Choroid plexus epithelial cell (primary cell): ENCODE results near the gene RASL11B.
A peak's percentile ranks its signal among the peaks of the same experiment; 100 is the strongest.

ENCODE experiments used
- DNase-seq: peaks from one replicate; pipeline ENCODE4 v3.0.0-alpha.2; 2010; ENCODE audit warnings: low read depth
- H3K4me3 ChIP-seq: 2 replicates; pipeline ENCODE4 v1.5.1; 2011; ENCODE audit warnings: low read depth, mild to moderate bottlenecking, control low read depth, low read length, moderate library complexity
- CTCF ChIP-seq: conservative IDR thresholded peaks from 2 replicates; pipeline ENCODE4 v1.5.1; 2011; ENCODE audit warnings: low read depth, mild to moderate bottlenecking, control low read depth, inconsistent platforms, low read length, moderate library complexity

Gene RASL11B

GRCh38 chr4:52873191-52873590 lies 11.1 kb downstream of the RASL11B start:
- no peak for TF ChIP-seq CTCF
- no peak for DNase-seq
- no peak overlapping the region for H3K4me3 ChIP-seq

- TF ChIP-seq CTCF: no peak
- peak; percentile 32 for DNase-seq
- H3K4me3 ChIP-seq: no peak overlapping the region
These were observed 11.8 kb downstream of the RASL11B start for GRCh38 chr4:52873861-52874343.

DNA sequence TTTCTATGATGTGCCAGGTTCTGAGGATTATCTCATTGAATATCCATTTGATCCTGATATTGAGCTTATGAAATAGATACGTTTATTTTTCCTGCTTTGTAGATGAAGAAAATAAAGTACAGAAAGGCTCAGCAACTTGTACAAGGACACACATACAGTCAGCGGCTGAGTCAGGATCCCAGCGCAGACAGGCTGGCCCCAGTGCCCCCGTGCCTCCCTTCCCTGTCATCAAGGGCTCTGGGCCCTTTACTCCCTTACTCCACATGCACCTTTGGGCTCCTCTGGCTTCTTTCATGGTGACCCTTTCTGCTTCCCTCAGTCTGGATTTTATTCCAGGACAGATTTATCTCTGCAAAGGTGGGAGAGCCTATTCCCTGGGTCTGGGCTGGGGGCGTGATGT lies 12.8 kb downstream of the RASL11B start:
- no peak for TF ChIP-seq CTCF
- H3K4me3 ChIP-seq: no peak overlapping the region
- DNase-seq: no peak

DNA sequence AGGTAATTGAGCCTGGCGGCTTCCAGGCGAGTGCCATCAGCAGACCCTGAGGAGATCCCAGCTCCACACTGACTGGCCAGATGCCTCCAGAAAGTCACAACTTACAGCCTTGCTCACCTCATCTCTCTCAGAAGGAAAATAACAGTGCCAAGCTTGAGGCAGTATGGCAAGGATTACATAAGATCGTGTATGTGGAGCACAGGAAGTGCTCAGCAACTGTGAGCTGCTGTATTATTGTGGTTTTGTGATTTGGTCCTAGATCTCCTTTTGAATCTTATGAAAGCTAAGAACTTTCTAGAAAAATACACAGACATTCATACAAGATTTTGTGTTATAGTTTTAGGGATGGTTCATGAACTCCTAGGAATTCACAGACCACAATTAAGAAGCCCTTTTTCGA lies 14.0 kb downstream of the RASL11B start:
- TF ChIP-seq CTCF: no peak
- no peak overlapping the region for H3K4me3 ChIP-seq
- no peak for DNase-seq

DNA sequence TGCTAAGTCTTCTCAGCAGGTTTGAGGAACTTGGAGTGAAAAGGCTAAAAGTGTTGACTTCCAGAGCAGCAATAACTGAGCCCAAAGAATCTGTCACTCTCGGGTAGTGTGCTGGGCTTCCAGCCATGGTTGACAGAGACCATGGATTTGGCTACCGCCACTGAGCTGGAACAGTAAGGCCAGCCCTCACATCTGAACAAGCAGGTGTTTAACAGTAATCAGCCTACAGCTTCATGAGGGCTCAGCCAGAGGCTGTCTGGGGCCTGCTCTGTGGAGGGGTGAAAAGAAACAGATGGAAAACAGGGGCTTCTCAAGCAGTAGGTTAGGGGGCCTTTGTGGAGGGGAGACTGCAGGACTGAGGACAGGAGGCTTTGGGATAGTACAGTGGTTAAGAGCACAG lies 14.9 kb downstream of the RASL11B start:
- TF ChIP-seq CTCF: no peak
- no peak for DNase-seq
- H3K4me3 ChIP-seq: no peak overlapping the region

DNA sequence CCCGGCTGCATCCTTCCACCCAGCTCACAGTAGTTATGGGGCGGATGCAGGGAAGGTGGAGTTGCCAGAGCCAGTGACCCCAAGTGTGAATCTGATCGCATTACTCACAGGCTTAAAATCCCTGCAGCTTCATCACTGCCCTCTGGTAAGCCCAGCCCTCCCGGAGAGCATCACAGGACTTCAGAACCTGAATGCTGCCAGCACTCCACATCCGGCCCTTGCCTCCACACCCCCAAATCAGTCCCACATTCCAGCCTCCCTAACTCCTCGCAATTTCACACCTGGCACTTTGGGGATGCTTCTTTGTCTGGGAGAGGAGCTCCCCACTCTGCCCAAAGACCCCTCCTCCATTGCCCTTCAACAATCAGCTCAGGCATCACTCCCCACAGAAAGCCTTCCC lies 15.6 kb downstream of the RASL11B start:
- peak; percentile 36 for DNase-seq
- TF ChIP-seq CTCF: no peak
- H3K4me3 ChIP-seq: no peak overlapping the region

DNA sequence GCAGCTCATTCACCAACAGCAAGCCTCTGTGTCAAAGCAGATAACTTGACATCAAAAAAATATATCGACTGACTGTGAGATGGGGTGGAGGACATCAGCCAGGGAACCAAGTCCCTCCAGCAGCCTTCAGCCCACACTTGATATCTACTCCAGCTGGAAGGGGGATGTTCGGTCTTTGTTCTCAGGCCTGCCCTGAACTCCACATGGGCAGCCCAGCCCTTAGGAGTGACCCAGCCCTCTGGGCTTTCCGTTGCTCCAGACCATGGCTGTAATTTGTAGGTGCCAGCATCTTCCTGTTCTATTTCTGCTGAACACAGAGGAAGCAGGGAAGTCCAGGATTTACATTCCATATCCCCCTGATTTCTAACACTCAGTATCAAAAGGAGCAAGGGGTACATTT lies 17.4 kb downstream of the RASL11B start:
- no peak for TF ChIP-seq CTCF
- no peak for DNase-seq
- H3K4me3 ChIP-seq: no peak overlapping the region
